Stimulated activated CD8-positive, alpha-beta memory T cell treated with anti-CD3 and anti-CD28 coated beads, Interleukin-7, amount 100 ng/mL, for 48 hours (primary cell): ENCODE measurements around the gene COX14.
A peak's percentile ranks its signal among the peaks of the same experiment; 100 is the strongest.
"Not testable (repeated sequence)": the region's sequence is repeated elsewhere in the genome, so short reads cannot be mapped to it uniquely, and the experiment has no call there.

Source experiments
- DNase-seq, 2 donors: peaks; one replicate each; pipeline ENCODE4 v3.0.0-alpha.2; 2020; ENCODE audit warnings: low read depth in 1 of 2; ENCODE audit errors: extremely low read depth in 1 of 2

The COX14 gene

GRCh38 chr12:50151047-50151687, 39.1 kb downstream of the COX14 start:
- no peak for DNase-seq

- not testable (repeated sequence) for DNase-seq
Measured at GRCh38 chr12:50154947-50155346, 42.9 kb downstream of the COX14 start.

DNA sequence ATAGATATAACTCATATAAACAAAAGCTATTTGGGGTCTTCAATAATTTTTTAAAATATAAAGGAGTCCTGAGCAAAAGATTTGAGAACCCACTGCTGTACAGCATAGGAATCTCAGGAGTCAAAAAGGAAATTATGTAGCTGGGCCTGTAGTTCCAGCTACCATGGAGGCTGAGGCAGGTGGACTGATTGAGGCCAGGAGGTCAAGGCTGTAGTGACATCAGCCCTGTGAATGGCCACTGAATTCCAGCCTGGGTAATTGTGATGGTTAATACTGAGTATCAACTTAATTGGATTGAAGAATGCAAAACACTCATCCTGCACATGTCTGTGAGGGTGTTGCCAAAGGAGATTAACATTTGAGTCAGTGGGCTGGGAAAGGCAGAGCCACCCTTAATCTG, 44.6 kb downstream of the COX14 start:
- no peak for DNase-seq

GRCh38 chr12:50157259-50157658, 45.2 kb downstream of the COX14 start:
- DNase-seq: no peak

DNA sequence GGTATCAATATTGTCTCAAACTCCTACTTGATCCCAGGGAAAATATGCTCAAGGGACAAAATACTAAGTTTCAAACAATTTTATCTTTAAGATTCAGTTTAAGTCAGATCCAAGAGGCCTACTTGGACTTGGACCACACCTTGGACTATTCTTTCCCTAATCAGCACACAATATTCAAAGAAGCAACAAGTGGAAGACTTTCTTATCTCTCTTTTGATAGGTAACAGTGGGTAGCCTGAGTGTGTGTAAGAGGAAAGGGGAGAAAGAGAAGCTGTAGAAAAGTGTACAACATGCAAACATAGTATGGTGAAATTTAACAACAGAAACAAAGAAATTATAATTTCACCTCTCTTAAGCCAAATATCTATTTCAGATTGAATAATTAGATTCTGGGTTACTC, 48.6 kb downstream of the COX14 start:
- DNase-seq: no peak

DNA sequence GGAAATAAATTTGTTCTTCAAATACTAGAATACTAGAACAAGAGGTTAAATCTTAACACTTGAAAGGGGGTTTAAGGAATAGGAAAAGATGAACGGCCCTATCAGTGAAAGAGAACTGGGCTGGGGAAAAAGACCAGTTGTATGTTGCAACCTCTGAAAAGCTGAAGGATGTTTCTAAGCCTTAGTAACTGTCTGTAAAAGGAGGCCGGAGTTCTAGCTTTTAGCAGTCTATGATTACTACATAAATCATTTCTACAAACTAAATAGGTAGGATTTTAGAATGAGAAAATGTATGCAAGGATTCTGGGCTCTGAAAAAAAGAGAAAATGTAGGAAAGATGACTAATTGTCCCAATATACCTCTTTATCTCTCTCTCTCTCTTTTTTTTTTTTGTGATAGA, 50.2 kb downstream of the COX14 start:
- DNase-seq: no peak

DNA sequence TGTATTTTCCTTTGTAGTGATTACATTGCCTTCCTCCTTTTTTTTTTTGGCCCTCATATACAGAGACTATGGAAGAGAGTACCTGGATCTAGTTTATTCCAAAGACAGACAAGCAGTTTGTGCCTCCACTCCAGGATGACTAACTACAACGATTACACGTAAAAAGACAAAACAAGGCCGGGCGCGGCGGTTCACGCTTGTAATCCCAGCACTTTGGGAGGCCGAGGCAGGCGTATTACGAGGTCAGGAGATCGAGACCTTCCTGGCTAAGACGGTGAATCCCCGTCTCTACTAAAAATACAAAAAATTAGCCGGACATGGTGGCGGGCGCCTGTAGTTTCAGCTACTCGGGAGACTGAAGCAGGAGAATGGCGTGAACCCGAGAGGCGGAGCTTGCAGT, 52.9 kb downstream of the COX14 start:
- DNase-seq: no peak

DNA sequence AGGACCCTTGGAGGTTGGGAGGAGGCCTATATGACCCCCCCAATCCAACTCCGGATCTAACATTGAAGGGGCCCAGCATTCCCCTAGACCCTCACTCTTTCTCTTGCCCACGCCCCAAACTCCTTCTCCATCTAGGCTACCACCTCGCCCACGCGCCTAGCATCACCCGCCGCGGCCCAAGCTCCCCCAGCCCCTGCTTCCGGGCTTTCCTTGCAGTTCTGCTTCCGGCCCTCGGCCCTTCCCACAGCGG, 54.7 kb downstream of the COX14 start:
- DNase-seq: peak; percentile 51 to 55

DNA sequence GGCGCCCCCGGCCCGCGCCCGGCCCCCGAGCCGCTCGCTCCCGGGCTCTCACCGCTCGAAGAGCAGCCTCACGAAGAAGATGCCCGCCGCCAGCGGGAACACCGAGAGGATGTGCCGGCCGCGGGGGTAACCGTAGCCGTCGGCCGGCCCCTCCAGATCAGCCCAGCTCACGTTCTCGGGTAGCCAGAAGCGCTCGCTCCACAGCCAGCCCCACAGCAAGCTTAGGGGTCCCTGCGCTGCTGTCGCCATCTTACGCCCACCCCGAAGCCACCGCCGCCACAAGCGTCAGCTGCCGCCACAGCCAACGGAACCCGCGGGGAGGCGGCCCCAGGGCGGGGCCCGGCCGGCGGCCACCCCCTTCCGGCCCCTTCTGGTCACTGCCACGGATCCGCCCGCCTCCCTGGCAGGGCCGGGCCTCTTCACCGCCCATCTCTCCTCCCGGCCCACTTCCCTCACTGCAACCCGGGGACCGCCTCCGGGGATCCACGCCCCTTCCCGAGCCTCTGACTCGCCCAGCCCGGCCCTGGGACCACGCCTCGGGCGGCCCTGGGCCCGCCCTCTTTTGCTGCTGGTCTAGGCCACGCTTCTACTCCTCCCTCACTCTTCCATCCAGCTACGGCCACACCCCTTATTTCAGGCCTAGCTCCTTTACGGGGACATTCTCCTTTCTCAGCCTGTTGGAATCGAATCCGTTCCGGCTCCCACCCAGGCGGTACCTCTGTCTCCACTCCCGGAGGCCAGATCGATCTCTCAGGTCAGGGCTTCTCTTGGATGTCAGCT, 55.2 kb downstream of the COX14 start, which contains the start of gene CERS5:
Gene CERS5 (minus strand): TSS at position 321 of the 780 bp plus-strand sequence. CDS start 72 bp downstream, at position 249.
- peak; percentile 98 to 99 for DNase-seq
